Middle frontal gyrus (tissue), 1 donor: Measurements from ENCODE around the gene TTC23.
"Not testable (repeated sequence)": the region's sequence is repeated elsewhere in the genome, so short reads cannot be mapped to it uniquely, and the experiment has no call there.

ENCODE experiments used
- DNase-seq: peaks from one replicate; pipeline ENCODE4 v3.0.0-alpha.2; 2015; ENCODE audit warnings: low spot score; ENCODE audit errors: extremely low spot score

The TTC23 gene

DNA sequence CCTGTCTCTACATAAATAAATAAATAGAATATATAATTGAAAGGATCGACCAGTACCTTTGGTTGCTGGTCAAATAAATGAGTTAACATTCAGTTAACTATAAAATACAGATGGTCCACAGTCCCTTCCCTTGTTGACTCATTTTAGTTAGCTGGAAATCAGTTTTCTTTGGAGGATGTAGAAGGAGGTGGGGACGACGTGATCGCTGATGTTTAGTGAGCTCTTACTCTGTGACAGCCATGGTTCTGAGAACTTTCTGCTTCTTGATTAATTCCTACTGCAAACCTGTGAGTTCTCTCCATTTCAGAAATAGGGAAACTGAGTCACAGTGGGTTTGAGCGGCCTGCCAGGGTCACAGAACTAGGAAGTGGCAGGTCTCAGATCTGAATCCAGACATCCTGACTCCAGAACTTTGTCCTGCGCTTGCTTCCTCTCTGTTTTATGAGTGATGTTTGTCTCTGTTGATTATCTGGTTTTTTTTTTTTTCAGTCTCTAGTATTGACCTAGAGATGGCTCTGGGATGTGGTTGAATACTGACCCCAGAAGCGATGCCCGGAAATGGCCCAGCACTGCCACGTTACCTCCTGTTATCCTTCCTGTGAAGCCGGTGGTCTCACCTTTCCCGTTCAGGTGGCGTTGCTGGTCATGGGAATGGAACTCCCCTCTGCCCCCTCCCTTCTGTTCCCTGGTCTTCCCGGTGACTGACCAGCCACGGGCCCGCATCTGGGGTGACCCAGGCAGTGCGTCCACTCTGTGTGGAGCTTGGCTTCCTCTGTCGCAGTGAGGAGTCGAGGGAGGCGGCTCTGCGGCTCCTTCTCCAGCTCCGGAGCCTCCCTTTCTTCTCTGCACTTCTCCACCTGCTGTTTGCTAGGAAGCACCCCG, 126.3 kb downstream of the TTC23 start:
- DNase-seq: no peak

DNA sequence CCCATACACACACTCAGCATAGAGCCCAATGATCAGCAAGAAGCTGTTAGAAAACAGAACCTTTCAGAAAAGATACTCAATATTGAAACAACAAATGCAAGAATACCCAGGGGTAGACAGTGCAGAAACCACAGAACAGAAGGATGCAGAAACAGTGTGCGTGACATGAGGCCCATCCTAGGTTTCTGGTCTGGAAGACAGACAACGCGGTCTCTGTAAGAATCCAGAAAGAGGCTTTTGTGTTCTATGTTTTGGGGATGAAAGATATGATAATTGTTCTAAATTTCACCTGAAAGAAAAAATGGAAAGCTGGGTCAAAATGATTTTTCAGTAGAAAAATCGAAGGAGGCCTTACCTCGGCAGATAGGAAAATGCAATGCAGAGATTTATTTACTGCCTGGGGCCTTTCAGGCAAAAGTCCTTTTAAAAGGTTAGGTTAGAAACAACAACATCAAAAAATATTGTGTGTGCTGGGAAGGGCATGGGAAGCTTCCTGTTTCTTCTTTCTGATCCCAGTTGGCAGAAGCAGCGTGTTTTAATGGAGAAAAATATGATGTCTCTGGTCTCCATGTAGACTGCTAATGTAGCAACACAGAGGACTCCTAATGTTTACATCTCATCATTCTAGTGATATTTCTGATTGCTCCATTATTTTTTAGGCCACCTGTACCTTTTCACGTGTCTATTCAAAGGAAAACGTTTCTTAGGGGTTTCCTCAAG, 127.5 kb downstream of the TTC23 start:
- no peak for DNase-seq

DNA sequence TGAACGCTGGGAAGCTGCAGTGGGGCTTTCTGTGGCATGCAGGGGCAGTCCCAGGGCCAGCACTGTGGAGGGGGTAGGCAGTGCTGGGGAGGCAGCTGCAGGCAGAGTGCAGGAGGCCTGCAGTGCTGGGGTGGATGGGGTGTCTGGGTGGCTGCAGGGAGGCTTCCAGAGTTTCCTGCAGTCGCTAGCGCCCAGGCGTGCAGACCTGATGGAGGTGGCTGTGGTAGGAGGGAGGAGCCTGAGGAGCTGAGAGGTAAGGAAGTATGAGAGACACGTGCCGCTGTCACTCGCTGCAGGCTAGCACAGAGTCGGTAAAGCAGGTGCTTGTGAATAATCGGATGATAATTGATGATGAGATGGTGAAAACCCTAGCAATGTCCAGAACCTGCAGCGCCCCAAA, 128.2 kb downstream of the TTC23 start:
- DNase-seq: no peak

DNA sequence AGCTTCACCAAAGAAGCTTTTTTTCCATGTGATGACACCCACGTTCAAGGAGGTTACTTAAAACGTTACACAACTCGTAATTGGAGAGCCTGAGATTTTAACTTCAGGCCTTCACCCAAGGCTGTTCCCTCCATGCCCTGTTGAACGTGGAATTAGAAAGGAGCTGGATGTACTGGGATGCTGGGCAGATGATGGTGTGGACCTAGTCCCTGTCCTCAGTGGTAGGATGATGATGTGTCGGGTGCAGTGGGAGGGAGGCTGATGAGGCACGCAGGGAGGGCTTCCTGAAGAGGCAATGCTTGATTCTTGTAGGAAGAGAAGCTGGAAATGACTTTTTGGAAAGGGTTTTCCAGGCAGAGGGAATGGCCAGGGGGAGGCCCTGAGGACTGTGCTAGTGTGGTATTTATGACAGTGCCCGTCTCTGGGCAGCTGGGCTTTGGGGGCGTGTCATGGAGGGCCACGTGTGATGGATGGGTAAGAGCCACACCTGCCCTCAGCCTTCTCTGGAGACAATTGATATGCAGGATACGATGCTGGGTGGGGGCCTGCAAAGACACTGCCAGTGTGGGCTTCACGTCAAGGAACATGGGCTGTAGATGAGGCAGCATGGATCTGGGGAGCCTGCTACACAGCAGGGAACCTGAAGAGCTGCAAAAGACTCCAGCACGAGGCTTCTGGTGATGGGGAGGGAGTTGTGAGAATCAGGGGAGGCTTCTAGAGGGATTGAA, 129.2 kb downstream of the TTC23 start:
- DNase-seq: no peak

DNA sequence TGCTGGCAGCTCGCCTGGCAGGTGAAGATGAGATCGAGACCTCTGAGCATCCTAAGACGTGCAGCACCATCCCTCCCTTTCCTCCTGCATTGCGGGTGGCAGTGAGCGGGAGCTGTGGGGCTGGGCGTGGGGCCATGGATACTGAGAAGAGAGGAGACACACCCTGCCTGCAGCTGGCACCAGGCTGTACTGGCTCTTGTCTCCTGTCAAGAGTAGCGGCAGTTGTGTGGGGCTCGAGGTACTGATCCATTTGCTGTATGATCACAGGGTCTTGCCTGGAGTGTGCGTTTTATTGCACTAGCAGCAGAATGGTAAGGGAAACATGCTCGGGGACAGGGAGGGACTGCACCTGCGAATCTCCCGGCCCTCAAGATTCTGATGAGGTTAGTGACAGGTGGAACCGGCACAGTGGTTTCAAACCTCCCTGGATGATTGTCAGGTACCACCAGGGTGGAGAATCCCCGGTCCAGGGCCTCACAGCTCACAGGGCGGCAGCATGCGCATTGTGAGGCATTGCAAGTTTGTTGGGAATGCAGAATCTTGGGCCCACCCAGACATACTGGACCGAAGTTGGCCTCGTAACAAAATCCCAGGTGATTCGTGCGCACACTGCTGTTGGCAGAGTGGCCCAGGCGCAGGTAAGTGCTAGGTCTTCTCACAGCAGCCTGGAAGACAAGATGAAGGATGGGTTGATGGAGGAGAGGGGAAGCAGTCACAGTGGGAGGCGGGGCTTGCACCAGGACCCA, 130.4 kb downstream of the TTC23 start:
- no peak for DNase-seq

DNA sequence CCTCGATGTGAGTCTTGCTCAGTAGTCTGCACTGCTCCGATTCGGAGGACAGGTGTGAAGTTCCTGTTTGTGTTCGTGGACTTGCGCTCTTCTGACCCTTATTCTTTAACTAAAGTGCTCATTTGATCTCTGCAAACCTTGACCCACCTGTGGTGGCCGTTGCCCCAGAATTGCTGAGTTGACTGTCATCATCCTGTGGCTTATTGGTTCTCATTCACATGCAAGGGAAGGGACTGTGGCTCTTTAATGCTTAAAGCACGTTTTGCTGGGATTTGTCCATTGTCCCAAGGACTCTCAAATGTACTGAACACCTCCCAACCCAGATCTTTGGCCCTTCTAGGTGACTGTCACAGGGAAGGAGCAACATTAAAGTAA, 131.1 kb downstream of the TTC23 start:
- no peak for DNase-seq

DNA sequence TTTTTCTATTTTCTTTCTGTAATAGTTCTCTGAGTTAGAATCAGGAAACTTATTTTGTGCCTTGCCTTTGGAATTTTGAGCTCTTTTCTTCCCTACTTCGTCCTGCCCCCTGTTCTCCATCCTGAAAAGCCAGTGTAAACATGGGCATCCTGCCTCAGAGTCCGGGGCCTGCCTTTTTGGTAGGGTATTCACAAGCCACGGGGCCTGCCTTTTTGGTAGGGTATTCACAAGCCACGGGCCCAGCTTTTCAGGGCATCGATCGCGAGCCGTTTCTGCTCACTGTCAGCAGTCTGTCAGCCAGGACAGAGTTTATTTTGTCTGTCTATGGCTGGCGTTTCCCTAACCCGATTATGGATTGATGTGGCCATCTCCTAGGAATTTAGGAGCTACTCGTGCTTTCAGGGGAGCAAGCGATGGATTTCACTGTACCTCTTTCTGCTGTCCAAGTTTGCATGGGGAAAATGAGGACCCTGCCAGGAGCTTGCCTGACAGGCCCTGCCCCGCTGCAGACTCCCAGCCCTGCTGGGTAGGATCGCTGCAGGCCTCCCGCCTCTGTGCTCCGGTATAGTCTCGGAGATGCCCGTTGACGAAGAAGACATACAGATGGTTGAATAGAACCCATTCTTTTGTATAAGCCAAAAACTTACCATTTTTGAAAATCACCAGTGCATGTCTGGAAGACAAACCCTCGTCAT, 131.7 kb downstream of the TTC23 start:
- DNase-seq: no peak

DNA sequence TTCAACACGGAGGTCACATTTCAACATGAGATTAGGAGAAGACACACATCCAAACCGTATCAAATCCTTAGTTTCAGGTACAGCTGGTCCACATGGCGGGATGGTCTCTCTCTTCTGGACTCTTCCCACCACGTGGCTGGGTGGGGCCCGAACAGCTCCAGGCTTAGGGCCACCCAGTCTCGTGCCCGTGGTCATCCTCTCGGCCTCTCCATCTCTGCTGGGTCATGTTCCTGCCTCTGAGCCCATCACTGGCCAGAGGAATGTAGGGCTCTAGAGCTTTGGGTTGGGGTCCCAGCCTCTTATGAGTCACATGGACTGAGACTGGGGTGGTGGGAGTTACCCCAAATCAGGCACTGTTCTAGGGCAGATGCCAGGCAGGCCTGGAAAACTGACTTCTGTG, 132.3 kb downstream of the TTC23 start:
- no peak for DNase-seq

DNA sequence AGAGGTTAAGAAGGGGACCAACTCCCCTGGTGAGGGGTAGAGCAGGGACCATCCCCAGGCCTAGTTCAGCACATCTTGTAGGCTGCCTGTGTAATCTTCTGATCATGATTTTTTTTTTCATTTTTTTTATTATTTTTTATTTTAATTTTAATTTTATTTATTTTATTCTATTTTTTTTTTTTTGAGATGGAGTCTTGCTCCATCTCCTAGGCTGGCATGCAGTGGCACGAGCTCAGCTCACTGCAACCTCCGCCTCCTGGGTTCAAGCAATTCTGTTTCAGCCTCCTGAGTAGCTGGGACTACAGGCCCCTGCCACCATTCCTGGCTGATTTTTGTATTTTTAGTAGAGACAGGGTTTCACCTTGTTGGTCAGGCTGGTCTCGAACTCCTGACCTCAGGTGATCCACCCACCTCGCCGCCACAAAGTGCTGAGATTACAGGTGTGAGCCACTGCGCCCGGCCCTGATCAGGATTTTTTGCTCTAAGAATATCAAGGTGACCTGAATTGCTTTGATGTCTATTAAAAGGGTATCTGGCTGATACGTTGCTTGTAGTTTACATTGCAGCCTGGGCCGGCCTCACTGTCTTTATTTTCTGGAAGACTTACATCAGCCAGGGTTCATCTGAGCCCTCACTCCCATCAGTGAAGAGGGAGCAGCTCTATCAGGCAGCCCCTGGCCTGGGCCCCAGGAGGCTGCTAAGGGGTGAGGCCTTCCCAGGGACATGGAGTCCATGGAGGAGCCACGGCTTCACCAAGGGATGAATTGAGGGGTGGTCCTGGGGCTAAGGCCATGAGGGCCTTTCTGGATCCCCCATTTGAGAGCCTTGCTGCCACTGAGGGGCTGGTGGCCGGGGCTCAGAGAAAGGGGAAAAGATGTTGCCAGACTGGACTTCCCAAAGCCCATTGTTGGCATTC, 133.8 kb downstream of the TTC23 start:
- no peak for DNase-seq

DNA sequence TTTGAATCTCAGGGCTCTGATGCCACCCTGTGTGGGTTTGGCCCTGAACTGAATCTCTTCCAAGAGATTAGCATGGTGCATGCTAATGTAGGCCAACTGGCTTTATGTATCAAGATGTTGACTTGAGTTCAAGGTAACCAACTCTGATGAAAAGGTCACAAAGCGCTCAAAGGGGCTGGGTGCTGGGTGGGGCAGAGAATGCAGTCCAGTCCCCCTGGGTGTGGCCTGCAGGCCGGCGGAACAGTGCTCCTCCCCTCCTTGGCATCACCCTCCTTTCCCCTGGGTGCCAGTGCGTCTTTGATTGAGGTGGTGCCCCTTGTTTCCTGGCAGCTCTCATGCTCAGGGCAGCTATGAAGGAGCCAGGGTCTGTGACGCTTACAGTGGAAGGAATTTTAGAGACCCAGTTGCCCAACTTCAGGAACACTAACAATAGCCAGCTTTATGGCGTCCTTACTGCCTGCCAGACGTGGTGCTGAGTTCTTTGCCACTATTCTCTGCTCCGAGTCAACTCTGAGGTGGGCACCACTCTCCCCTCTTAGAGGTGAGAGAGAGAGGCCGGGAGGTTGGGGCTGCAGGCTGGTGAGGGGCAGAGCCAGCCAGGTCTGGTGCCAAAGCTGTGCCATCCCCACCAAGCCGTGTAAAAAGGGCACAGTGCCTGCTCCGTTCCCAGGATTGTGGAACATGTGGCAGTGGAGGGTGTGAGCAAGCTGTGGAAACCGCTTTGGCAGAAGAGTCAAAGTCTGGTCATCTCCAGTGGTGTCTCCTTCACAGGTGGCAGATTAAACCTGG, 134.7 kb downstream of the TTC23 start:
- DNase-seq: no peak

DNA sequence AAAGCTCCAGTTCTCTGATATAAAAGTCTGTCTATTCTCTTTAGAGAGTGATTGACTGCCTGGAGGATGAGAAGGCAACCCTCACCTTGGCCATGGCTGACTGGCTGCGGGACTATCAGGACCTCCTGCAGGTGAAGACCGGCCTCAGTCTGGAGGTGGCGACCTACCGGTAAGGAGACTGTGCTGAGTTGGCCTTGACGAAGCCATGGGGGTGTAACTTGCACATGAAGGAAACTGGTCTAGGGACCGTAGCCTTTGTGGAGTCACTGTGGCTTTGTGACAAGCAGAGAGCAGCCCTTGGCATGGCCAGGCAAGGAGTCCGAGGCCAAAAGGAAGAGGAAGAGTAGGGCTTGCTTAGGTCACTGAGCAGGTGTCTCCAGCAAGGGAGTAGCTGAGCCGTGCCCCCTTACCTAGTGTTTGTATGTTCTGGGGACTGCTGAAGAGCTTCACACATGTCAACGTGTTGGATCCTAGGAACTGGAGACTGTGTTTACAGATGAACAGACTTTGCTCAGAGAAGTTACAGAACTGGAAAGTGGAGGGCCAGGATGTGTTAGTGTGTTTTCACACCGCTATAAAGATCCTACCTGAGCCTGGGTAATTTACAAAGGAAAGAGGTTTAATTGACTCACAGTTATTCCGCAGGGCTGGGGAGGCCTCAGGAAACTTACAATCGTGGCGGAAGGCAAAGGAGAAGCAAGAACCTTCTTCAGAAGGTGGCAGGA, 135.7 kb downstream of the TTC23 start:
- no peak for DNase-seq

DNA sequence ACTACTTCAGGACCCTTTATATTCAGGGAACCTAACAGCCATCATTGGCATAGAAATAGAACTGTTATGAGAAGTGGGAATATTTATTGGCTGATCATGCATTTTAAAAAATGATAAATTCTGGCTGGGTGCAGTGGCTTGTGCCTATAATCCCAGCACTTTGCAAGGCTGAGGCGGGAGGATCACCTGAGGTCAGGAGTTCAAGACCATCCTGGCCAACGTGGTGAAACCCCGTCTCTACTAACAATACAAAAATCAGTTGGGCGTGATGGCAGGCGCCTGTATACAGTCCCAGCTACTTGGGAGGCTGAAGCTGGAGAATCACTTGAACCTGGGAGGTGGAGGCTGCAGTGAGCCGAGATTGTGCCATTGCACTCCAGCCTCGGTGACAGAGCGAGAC, 137.7 kb downstream of the TTC23 start:
- DNase-seq: not testable (repeated sequence)

DNA sequence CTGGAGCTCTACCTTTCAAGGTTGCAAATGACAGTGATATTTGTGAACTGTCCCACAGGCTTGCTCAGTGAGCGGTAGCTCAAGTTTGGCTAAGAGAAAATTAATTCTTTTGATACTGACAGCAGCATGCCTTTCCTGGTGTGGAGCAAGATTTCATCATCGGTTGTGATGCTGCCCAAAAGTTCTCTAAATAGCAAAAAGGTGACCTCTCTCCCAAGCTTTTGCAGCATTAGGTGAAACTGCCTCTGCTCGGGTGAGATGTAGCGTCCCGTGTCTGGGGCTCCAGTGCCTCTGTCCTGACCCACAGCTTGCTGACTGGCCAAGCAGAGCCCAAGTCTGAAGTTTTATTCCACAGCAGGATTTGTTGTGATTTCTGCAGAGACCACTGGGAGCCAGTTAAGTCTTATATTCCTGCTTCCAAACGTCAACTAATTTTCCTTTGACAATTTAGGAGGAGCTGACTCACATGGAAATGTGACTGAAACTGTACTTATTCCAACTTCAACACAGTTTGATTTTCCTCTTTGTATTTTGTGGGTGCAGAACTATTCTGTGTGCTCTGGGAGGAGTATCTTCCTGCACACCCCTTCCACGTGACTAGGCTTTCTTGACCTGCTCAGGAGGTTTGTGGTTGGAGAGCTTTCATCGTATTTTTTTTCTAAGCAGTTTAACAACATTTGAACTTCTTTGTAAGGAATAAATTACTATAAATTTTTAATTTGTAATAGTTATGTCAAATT, 138.6 kb downstream of the TTC23 start:
- DNase-seq: no peak

DNA sequence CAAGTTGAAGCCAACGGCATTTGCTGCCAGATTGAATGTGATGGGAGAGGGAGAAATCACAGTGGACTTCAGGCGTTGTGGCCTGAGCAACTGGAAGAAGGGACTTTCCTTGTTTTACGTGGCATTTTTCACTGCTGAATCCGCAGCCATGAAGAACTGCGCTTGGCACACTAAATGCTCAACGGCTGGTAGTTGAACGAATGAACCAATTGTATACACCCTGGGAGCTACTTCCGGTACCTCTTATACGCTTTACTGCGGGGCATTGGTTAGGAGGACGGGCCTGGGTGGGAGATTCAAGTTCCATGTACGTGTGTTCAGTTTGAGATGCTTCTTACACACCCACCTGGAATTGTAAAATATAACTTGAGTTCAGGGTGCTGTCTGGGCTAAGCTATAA, 139.3 kb downstream of the TTC23 start:
- DNase-seq: no peak

DNA sequence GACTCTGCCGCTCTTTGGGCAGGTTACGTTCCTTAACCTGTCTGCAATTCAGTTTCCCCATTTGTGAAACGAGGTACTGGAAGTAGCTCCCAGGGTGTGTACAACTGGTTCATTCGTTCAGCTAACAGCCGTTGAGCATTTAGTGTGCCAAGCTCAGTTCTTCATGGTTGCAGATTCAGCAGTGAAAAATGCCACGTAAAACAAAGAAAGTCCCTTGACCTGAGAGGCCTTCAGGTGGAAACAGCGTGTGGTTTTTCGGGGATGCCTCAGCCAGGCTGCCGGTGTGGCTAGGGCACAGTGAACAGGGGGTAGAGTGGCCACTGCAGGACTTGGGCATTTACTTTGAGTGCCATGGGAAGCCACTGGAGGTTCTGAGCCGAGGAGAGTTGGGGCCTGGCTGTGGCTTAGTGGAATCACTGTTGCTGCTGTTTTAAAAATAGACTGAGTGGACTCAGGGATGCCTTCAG, 139.8 kb downstream of the TTC23 start:
- DNase-seq: no peak

DNA sequence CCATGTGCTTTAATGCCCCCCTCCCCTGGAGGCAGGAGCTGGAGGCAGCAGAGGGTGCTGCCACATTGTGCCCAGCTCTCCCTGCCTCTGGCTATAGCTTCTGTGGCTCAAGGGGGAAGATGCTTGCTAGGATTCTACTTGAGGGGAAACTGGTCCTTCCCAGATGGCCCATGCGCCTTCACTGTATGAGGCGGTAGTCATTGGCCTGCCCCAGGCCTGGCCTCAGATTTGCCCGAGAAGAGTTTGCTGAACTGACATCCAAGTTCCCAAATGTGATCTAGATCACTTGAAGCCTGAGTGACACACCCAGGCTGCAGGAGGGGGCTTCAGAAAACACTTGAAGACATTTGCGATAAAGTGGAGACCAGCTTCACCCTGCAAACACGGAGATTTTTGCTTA, 140.4 kb downstream of the TTC23 start:
- DNase-seq: no peak

DNA sequence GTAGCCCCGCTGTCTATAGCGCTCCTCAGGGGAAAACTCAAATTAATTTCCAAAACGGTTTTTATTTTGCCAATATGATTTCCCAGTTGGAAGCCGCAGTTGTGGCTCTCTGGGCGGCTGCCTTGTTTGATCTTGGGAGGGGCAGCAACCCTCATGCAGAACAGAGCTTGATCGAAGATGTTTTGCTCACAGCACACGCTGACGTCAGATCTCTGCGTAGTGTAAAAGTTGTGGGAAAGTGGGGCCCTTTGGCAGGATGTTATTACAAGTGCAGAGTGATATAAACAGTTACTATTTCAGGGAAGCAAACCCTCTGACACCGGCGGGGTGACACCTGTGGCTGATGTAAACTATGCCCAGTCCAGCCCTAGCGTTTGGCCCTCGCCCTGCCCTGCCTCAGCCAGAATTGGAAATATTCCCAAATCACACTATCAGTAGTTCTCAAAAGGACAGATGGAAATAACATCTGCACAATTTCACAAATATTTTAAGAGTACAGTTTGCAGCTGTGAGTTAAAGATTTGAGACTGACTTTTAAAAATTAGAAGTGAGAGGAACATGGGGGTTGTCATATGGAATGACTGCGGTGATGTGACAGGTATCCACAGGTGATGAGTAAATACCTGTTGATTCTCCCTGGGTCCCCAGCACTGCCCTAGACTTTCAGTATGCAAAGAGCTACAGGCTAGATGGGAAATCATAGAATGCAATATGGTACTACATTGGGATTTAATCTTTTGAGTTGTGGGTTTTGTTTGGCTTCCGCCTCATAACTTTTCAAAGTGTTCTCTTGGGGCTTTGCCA, 142.8 kb downstream of the TTC23 start:
- DNase-seq: no peak
